ENCODE measurements around the gene LGMN.
"Not testable (repeated sequence)": the region's sequence is repeated elsewhere in the genome, so short reads cannot be mapped to it uniquely, and the experiment has no call there.

LGMN gene

DNA sequence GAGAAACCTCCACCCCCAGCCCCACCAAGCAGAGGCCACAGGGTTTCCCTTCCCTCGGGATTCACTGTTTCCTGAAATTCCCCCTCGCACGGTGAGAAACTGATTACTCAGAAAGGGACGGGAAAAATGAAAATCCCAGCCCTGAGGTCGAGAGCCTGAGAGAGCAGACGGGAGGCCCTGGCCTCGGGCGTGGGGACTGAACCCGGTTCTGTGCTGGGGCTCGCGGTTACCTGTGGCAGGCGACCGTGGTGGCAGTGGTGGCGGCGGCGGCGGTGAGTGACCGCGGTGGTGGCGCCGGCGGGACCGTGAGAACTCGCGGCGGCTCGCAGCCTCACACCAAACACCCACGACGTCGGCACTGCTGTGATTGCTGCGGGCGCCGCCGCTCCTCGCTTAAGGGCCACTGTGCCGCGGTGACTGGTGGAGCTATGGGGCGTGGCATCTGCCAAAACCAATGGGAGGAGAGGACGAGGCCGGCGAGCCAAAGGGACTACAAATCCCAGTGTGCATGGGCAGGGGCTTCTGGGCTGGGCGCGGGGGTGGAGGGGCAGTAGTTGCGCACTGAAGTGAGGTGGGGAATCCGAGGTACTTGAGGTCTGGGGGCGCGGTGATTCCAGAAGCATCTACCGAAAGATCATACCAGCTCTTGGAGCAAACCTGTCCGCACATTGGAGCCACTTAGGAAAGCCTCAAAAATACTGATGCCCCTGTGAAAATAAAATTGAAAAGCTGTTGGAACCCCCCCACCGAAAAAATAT lies at the start of gene LGMN:
Gene LGMN (minus strand): TSS at position 369 of the 758 bp plus-strand sequence. CDS start 15,841 bp downstream, outside the sequence.
- DNase-seq, result peak; percentile 92

DNA sequence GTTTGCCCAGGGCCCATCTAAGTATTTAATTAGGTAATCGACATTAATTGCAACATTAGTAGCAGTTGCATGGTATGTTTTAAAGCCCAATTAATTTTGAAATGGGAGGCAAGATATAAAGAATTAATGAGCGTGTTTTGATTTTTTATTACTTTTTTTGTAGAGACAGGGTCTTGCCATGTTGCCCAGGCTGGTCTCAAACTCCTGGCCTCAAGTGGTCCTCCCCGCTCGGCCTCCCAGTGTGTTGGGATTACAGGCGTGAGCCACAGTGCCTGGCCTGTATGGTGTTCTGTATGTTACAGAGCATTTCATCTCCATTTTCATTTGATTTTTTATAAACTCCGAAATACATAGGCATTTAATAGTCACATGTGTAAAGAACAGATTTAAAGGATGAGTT lies 46.5 kb upstream of the LGMN start:
- no peak for DNase-seq

DNA sequence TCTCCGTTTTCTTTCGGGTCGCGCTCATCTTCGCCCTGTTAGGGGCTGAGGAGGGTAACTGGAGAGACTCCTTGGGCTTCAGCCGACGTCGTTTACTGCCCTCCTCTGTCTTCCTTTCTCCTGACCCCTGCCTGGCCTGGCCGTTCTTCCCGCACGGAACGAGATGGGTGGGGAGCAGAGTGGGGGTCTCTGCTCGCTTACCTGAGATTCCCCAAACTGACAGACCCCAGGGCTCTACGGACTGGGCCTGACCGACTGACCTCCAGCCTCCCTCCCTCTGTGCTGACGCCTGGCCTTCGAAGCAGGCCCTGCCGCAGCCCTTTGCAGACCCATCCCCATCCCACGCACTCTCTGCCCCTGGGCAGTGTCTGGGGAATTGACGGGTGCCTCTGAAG lies 46.1 kb upstream of the LGMN start:
- DNase-seq, result no peak

GRCh38 chr14:92793709-92794546 lies 45.5 kb upstream of the LGMN start, which contains the start of gene GOLGA5:
TSS of gene GOLGA5 (plus strand) at chr14:92794305. CDS start at chr14:92797438, 3,133 bp downstream.
- peak; percentile 98 for DNase-seq

DNA sequence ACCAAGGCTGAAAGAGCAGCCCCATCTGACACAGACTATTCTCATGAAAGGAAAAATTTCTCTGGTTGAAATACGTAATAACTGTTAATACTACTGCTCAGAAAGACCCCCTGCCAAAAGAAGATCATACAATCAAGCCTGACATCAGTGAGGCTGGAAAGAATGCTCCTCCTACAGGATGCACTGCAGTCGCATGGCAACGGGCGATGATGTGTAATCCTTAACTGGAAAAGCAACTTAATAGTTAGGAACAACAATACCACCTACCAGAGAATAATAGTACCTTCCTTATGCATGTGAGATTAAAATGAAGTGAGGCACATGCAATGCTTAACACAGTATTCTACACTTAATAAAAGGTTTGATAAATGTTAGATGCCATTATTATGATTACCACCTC lies 44.5 kb upstream of the LGMN start:
- no peak for DNase-seq

DNA sequence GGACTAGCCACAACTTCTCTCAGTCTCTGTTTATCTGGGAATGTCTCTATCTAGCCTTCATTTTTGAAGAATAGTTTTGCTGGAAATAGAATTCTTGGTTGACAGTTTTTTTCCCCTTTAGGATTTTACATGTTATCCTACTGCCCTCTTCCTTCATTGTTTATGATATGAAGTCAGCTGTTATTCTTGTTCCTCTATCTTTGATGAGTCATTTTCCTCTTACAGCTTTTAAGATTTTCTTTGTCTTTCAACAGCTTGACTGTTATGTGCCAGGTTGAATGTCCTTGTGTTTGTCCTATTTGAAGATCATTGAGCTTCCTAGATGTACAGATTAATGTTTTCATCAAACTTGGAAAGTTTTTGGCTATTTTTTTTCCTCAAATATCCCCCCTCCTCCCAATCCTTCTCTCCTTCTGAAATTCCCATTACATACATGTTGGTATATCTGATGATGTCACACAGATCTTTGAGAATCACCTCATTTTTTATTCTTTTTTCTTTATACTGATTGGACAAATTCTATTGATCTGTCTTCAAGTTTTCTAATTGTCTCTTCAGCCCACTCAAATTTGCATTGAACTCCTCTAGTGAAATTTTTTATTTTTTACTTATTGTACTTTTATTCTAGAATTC lies 41.1 kb upstream of the LGMN start:
- DNase-seq, result no peak

- DNase-seq, result no peak
These were observed 39.1 kb upstream of the LGMN start for GRCh38 chr14:92787554-92787953.

- DNase-seq, result no peak
These were observed 38.0 kb upstream of the LGMN start for GRCh38 chr14:92786427-92786756.

DNA sequence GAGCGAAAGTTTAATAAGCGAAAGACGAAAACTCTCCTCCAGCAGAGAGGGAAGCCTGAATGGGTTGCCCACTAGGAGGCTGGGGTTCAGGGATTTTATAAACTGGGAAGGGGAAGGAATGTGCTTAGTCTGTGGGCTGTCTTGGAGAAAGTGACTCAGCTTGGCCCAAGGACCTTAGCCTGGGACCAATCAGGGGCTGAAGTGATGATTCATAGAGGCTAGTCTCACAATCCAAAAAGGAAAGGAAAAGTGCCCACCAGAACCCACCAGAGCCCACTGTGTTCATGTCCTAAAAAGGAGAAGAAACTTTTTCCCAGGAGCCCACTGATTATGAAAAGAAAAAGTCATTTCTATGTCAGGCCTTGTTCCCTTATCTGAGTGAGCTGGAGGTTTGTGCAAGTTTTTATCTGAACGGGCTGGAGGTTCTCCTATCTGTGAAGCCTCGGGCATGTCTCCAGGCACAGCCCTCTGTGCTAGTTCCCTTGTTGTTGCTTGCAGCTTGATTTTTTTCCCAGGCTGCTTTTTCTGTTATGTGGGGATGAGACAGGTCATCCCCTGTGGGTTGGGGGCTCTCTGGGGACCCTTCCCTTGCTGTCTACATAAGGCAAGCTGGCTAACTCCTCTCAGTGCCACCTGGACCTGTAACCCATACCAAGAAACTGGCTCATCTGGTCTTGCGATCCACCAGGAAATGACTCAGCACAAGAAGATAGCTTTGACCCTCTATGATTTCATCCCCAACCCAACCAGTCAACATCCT lies 37.4 kb upstream of the LGMN start:
- no peak for DNase-seq

DNA sequence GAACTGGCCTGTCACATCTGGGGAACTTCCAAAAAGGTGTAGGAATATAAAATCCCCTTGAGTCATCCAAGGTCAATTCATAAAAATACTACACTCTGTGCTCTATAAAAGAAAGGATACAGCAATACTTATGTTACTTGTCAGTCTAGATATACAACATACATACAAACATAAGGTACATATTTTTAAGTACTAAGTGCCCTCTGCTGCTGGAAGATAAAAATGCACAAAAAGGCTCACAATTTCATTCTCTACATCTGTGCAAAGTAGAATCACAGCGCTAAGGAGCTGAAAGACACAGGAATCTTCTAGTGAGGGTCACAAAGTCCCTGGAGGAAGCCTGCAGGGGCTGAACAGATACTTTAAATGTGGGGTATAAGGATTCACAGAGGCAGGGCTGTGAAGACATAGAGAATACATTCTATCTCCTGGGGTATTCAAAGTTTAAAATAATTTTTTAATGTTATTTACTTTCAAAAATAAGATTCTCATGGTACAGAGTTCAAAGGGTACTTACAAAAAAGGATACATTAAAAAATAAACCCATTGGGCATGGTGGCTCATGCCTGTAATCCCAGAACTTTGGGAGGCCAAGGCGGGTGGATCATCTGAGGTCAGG lies 35.5 kb upstream of the LGMN start:
- peak; percentile 59 for DNase-seq

- no peak for DNase-seq
These were observed 32.9 kb upstream of the LGMN start for GRCh38 chr14:92781350-92781749.

- no peak for DNase-seq
These were observed 32.2 kb upstream of the LGMN start for GRCh38 chr14:92780444-92781232.

GRCh38 chr14:92778868-92779565 lies 30.6 kb upstream of the LGMN start:
- DNase-seq, result not testable (repeated sequence)

- DNase-seq, result not testable (repeated sequence)
These were observed 26.9 kb upstream of the LGMN start for GRCh38 chr14:92775292-92775691.

GRCh38 chr14:92774572-92774971 lies 26.1 kb upstream of the LGMN start:
- no peak for DNase-seq

DNA sequence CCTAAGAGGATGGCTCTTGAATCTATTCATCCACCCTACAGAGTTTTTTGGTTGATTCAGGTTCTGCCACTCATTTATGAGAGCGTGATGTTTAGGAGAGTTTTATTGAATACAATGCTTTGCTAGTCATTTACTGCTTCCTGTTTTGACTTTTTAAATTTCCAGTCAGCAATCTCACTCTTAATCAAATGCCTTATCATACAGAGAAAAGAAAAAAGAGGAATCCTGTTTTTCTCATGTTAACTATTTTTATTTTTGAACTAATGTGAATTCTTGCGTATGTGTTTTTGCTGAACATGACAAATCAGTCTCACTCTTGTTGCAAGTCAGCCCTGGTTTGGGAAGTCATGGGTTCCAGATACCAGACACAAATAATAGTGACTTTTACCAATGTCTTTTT lies 22.1 kb upstream of the LGMN start:
- DNase-seq, result no peak

DNA sequence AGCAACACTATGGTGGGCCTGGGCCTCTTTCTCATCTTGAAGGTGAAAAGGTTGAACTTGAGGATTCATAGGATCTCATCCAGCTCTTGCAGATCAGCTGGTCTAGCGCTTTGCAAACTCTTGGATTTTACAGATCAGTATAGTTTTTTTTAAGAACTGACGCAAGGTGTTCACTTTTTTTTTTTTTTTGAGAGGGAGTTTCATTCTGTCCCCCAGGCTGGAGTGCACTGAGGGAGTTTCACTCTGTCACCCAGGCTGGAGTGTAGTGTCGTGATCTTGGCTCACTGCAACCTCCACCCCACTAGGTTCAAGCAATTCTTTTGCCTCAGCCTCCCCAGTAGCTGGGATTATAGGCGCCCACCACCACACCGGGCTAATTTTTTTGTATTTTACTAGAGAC lies 20.4 kb upstream of the LGMN start:
- no peak for DNase-seq

DNA sequence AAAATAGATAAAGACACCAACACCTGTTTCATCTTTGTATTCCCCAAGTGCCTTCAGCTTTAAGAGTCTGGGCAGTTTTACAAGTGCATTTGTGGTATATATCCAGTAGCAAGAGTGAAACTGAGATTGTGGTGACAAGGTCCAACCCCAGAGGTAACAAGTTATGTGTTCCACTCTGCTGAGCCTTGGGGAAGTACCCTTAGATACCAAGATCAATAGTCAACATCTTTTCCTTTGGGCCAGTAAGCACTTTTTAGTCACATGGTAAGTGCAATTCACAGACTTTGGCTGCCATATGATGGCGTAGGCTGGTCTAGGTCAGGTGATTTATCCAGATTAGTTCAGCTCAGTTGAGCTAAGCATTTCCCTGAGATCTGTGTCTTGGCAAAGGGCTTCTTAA lies 19.8 kb upstream of the LGMN start:
- not testable (repeated sequence) for DNase-seq

DNA sequence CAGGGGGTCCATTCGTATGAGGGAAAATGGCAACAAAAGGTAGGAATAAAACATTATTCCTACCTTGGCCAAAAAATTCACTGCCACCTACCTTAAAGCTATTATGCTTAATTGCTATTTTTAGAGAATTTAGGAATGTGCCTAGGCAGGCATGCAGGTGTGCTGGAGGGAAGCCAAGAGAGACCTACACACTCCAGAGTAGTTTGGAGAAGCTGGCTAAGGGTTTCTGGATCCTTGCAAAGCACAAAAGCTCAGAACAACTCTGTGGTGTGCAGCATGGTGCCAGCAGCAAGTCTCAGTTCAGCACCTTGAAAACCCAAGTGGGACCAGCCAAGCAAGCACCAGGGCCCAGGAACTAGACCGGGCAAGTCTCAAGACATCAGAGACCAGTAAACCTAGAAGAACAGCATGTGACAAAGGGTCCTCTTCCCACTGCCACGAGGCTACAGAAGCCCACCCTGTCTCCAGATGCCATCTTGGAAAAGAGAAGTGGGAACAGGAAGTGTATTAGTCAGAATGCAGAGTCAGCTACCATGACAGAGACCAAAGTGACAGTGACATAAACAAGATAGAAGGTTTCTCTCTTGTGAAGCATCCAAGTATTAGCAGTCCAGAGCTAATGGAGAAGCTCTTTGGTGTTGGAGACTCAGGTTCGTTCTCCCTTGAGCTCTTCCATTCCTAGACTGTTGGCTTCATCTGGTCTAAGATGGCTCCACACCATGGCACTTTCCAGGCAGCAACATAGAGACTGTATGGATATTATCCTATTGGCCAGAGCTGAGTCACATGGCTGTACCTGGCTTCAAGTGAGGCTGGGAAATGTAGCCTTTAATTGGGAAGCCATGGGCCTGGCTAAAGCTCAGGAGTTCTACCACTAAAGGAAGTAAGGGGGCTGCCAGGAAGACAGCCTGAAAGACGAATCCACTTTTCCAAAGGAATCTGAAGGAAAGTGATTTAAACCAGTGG lies 15.5 kb upstream of the LGMN start:
- not testable (repeated sequence) for DNase-seq

DNA sequence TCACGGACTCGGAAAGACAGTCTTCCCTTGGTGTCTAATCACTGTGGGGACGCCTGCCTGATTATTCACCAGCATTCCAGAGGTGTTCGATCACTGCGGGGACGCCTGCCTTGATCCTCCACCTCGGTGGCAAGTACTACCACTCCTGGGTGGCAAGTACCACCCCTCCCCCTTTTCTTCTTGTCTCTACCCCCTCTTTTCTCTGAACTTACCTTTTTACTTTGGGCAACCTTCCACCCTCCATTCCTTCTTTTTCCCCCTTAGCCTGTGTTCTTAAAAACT lies 12.0 kb upstream of the LGMN start:
- no peak for DNase-seq

All from NCI-H1092 (cell line).